ENCODE results near the gene LHFPL6. TPM values are rescaled to one million over a fixed set of nuclear protein-coding genes. Genes with fewer than 3 reads are reported as not detected.

The LHFPL6 gene
- total RNA-seq, 1 donor from 2014 or later, result 38.5 TPM

- H3K4me1 Mint-ChIP-seq (ENCODE audit: unreplicated experiment), result no peaks in the 10 kb centered on the region
- H3K27me3 Mint-ChIP-seq (ENCODE audit: unreplicated experiment), result no peaks in the 10 kb centered on the region
- H3K4me3 Mint-ChIP-seq (ENCODE audit: unreplicated experiment), result no peak overlapping the region
- TF ChIP-seq, protein P1, sequence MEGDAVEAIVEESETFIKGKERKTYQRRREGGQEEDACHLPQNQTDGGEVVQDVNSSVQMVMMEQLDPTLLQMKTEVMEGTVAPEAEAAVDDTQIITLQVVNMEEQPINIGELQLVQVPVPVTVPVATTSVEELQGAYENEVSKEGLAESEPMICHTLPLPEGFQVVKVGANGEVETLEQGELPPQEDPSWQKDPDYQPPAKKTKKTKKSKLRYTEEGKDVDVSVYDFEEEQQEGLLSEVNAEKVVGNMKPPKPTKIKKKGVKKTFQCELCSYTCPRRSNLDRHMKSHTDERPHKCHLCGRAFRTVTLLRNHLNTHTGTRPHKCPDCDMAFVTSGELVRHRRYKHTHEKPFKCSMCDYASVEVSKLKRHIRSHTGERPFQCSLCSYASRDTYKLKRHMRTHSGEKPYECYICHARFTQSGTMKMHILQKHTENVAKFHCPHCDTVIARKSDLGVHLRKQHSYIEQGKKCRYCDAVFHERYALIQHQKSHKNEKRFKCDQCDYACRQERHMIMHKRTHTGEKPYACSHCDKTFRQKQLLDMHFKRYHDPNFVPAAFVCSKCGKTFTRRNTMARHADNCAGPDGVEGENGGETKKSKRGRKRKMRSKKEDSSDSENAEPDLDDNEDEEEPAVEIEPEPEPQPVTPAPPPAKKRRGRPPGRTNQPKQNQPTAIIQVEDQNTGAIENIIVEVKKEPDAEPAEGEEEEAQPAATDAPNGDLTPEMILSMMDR (IDR thresholded peaks at IDR 0.05; ENCODE audit: unreplicated experiment), result no peak
- no peaks in the 10 kb centered on the region for H3K9me3 Mint-ChIP-seq (ENCODE audit: unreplicated experiment)
- H3K36me3 Mint-ChIP-seq (ENCODE audit: low read depth, unreplicated experiment), result no peaks in the 10 kb centered on the region
- DNase-seq (ENCODE audit: low spot score), result no peak
- H3K27ac Mint-ChIP-seq (ENCODE audit: unreplicated experiment), result no peak overlapping the region
These were observed 183.9 kb downstream of the LHFPL6 start for GRCh38 chr13:39419068-39419467.

DNA sequence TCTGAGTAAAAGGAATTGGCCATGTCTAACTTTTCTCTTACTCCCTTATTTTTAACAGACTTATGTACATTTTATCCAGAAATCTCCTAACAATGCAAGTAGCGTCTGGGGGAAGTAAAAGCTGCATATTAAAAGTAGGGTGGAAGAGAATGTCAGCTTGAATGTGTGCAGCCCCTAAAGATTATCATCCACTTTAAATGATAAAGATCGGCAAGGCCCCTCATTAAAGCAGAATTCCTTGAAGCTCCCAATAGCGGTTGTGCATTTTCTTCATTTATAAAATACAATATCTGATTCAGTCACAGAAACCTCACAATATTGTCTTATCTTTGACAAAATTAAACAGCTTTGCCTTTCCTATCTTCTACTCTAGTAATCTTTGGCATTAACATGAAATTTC lies 184.6 kb downstream of the LHFPL6 start:
- no peaks in the 10 kb centered on the region for H3K9me3 Mint-ChIP-seq (ENCODE audit: unreplicated experiment)
- TF ChIP-seq, protein P1 (IDR thresholded peaks at IDR 0.05; ENCODE audit: unreplicated experiment), result no peak
- no peak overlapping the region for H3K27ac Mint-ChIP-seq (ENCODE audit: unreplicated experiment)
- DNase-seq (ENCODE audit: low spot score), result no peak
- H3K36me3 Mint-ChIP-seq (ENCODE audit: low read depth, unreplicated experiment), result no peaks in the 10 kb centered on the region
- H3K4me3 Mint-ChIP-seq (ENCODE audit: unreplicated experiment), result no peak overlapping the region
- no peaks in the 10 kb centered on the region for H3K27me3 Mint-ChIP-seq (ENCODE audit: unreplicated experiment)
- no peaks in the 10 kb centered on the region for H3K4me1 Mint-ChIP-seq (ENCODE audit: unreplicated experiment)

DNA sequence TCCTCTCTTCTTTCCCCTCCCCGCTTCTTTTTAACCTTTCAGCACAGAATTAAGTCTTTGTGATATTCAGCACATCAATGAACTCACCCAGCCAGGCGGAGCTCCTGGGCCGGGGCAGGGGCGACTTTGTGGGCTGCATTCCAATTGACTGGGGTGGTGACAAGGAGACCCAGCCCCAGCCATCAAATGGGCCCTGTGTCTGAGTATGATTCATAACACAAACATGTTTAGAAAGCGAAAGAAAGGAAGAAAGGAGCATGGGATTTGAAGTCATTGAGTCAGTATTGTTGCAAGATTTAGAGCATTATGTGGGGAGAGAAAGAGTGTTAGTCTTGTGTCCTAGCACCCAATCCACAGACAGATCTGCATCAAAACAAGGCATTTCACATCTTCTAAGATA lies 185.3 kb downstream of the LHFPL6 start:
- H3K4me3 Mint-ChIP-seq (ENCODE audit: unreplicated experiment), result no peak overlapping the region
- no peaks in the 10 kb centered on the region for H3K4me1 Mint-ChIP-seq (ENCODE audit: unreplicated experiment)
- H3K36me3 Mint-ChIP-seq (ENCODE audit: low read depth, unreplicated experiment), result no peaks in the 10 kb centered on the region
- TF ChIP-seq, protein P1 (IDR thresholded peaks at IDR 0.05; ENCODE audit: unreplicated experiment), result no peak
- no peaks in the 10 kb centered on the region for H3K9me3 Mint-ChIP-seq (ENCODE audit: unreplicated experiment)
- no peak overlapping the region for H3K27ac Mint-ChIP-seq (ENCODE audit: unreplicated experiment)
- no peak for DNase-seq (ENCODE audit: low spot score)
- no peaks in the 10 kb centered on the region for H3K27me3 Mint-ChIP-seq (ENCODE audit: unreplicated experiment)

GRCh38 chr13:39417131-39417530 lies 185.9 kb downstream of the LHFPL6 start:
- Mint-ChIP-seq H3K9me3 (ENCODE audit: unreplicated experiment) (no peaks in the 10 kb centered on the region), H3K27ac (ENCODE audit: unreplicated experiment) (no peak overlapping the region), H3K36me3 (ENCODE audit: low read depth, unreplicated experiment) (no peaks in the 10 kb centered on the region), H3K4me1 (ENCODE audit: unreplicated experiment) (no peaks in the 10 kb centered on the region), H3K4me3 (ENCODE audit: unreplicated experiment) (no peak overlapping the region), H3K27me3 (ENCODE audit: unreplicated experiment) (no peaks in the 10 kb centered on the region)
- peak; percentile 29 for DNase-seq (ENCODE audit: low spot score)
- TF ChIP-seq, protein P1 (IDR thresholded peaks at IDR 0.05; ENCODE audit: unreplicated experiment), result peak; percentile 58

- Mint-ChIP-seq H3K36me3 (ENCODE audit: low read depth, unreplicated experiment) (no peaks in the 10 kb centered on the region), H3K27ac (ENCODE audit: unreplicated experiment) (no peak overlapping the region), H3K4me1 (ENCODE audit: unreplicated experiment) (peaks cover 10% of the 10 kb centered on the region), H3K9me3 (ENCODE audit: unreplicated experiment) (no peaks in the 10 kb centered on the region), H3K4me3 (ENCODE audit: unreplicated experiment) (no peak overlapping the region), H3K27me3 (ENCODE audit: unreplicated experiment) (no peaks in the 10 kb centered on the region)
- DNase-seq (ENCODE audit: low spot score), result peak; percentile 47
- TF ChIP-seq, protein P1 (IDR thresholded peaks at IDR 0.05; ENCODE audit: unreplicated experiment), result peak; percentile 41
These were observed 187.8 kb downstream of the LHFPL6 start for GRCh38 chr13:39415008-39415802.
